ENCODE data around the gene SLC12A7.
"Not testable (repeated sequence)": the region's sequence is repeated elsewhere in the genome, so short reads cannot be mapped to it uniquely, and the experiment has no call there.

Gene SLC12A7

GRCh38 chr5:1109542-1110306, 2.1 kb downstream of the SLC12A7 start:
- no peak for DNase-seq (ENCODE audit: low read depth)

DNA sequence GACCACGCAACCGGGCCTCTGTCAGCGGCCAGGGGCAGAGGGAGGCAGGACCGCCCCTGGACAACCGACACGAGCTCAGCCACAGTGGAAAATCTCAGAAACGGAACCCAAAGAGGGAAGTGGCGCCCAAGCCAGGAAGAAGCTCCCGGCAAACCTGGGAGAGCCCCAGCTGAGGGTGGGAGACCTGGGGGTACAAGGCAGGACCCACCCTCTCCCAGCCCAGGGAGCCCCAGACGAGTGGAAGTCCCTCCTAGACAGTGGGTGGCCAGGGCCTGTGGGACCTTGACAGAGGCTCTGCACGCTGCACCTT, 3.0 kb downstream of the SLC12A7 start:
- DNase-seq (ENCODE audit: low read depth), result no peak

GRCh38 chr5:1108023-1108864, 3.6 kb downstream of the SLC12A7 start:
- no peak for DNase-seq (ENCODE audit: low read depth)

- no peak for DNase-seq (ENCODE audit: low read depth)
Measured at GRCh38 chr5:1107167-1108022, 4.5 kb downstream of the SLC12A7 start.

DNA sequence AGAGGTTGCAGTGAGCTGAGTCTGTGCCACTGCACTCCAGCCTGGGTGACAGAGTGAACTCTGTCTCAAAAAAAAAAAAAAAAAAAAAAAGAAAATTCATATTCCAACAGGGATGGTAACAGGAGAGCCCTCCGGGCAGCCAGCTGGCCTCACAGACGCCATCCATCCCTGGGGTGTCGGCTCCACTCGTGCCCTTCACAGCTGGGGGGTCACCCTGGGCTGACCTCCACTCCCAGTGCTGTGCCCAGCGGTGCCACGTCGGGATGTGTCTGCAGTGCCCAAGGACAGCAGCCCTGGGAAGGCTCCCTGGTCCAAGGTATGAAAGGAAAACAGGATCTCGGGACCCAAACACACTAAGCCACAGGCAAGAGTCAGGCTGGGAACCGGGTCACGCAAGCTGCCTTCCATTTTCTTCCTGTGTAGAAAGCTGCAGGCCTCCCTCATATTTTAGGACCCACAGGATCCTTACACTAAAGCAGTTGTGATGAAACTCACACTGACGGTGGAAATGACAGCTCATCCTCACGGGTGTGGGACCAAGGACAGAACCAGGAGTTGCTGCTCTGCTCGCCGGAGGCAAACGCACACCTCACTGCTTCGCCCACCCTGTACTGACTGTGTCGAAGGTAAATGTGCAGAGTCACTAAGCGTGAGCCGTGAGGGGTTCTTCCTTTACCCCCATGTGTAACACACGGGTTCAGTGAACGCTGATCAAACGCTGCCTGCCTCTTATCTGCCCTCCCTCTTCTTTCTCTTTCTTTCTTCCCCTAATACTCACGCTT, 5.3 kb downstream of the SLC12A7 start:
- no peak for DNase-seq (ENCODE audit: low read depth)

DNA sequence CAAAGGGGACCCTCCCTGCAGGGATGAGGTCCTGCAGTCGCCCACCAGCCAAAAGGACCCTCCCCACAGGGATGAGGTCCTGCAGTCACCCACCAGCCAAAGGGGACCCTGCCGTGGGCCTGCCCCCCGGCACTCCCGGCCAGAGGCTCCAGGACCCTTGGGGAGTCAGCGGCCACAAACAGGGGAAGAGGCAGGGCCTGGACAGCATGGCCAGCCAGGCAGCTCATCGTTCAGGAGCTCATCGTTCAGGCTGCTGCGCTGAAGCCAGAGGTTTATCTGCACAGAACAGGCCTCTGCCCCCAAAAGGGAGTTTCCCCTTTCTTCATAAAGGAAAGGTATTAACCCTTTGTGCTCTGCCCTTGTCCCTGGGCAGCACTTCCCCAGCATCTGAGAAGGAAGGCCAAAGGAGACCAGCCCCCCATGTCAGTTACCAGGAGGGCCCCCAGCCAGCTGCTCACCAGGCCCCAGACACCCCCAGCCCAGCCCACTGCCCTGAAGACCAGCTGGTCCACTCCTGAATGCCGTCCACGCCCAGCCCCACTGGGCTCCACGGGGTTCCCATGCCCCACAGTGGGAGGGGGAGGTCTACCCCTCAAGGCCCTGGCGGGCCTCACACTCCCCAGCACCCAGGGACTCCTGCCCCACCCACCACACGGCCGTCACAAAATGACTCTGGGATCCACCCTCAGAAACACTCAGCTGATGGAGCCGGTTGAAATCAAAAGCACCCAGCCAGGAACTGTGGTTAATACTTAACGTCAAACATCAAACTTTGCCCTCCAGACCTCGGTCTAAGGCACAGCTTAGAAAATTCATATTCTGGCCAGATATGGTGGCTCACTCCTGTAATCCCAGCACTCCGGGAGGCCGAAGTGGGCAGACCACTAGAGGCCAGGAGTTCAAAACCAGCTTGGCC, 6.3 kb downstream of the SLC12A7 start:
- peak; percentile 59 for DNase-seq (ENCODE audit: low read depth)

GRCh38 chr5:1104327-1105006, 7.4 kb downstream of the SLC12A7 start:
- DNase-seq (ENCODE audit: low read depth), result peak; percentile 26

DNA sequence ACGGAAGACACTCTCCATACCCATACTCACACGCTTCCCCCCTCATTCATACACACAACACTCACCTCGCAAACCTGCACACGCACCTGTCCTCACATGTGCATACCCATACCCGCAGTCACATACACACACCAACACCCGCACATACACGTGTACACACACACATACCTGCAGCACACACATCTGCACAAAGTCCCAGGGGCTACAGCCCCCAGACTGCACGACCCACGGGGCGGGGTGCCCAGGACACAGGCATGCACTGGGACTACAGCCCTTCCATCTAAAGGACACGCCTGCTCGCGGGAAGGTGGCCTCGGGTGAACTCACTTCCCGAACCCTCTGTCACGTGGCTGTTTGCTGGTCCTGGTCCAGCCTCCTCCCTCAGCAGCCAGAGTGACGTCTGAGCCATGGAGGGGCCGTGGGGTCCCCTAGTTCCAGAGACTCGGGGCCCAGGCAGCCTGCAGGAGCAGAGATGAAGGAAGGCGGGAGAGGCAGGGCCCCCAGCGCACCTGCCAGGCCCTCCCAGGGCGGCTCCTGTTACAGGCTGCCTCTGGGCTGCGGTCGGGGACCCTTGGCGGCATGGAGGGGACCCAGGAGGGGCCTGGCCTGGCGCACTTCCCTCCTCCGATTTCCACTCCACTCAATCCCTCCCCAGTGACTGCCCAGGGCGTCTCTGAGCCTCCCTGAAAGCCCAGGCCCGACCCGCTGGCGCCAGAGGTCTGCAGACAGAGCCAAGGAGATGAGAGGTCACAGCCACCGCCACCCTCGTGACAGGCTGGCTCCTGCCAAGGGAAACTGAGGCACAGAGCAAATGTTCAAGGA, 8.1 kb downstream of the SLC12A7 start:
- no peak for DNase-seq (ENCODE audit: low read depth)

GRCh38 chr5:1103093-1103492, 8.8 kb downstream of the SLC12A7 start:
- no peak for DNase-seq (ENCODE audit: low read depth)

- DNase-seq (ENCODE audit: low read depth), result no peak
Measured at GRCh38 chr5:1101961-1102713, 9.7 kb downstream of the SLC12A7 start.

DNA sequence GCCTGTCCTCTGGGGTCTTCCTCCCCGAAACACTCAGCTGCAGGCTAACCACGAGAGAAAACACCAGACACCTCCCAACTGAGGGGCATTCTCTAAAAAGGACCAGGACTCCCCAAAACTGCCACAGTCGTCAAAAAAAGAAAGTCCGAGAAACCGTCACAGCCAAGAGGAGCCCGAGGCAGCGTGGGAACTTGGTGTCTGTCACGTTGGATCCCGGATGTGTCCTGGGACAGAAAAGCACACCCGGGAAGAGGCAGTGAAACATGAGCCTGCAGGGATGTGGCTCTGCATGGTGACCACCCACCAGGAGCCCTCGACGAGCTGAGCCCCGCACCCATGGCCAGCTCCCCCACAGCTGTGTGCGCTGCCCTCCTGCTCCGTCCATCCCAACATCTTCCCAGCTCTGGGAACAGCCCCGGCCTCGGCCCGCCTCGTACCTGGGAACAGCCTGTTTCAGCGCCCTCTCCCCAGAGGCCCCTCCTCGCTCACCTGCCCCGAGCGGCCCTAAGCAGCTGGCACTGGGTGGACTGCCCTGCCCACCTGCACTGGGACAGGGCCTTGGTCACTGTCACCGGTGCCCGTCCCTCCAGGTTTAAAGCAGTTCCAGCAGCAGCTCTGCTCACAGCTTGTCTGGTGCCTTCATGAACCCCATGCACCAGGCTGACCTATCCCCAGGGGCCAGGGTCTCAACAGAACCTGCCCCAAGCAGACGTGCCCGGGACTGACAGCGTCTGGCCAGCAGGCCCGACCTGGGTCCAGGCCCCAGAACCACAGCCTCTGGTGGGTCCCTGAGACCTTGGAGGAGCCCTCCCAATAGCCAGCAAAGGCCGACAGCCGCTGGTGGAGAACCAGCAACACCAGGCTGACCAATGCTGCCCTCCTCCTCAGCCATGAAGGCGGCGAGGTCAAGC, 10.9 kb downstream of the SLC12A7 start:
- no peak for DNase-seq (ENCODE audit: low read depth)

- no peak for DNase-seq (ENCODE audit: low read depth)
Measured at GRCh38 chr5:1099926-1100663, 11.8 kb downstream of the SLC12A7 start.

GRCh38 chr5:1098986-1099597, 12.8 kb downstream of the SLC12A7 start:
- no peak for DNase-seq (ENCODE audit: low read depth)

- DNase-seq (ENCODE audit: low read depth), result not testable (repeated sequence)
Measured at GRCh38 chr5:1097988-1098385, 13.9 kb downstream of the SLC12A7 start.

DNA sequence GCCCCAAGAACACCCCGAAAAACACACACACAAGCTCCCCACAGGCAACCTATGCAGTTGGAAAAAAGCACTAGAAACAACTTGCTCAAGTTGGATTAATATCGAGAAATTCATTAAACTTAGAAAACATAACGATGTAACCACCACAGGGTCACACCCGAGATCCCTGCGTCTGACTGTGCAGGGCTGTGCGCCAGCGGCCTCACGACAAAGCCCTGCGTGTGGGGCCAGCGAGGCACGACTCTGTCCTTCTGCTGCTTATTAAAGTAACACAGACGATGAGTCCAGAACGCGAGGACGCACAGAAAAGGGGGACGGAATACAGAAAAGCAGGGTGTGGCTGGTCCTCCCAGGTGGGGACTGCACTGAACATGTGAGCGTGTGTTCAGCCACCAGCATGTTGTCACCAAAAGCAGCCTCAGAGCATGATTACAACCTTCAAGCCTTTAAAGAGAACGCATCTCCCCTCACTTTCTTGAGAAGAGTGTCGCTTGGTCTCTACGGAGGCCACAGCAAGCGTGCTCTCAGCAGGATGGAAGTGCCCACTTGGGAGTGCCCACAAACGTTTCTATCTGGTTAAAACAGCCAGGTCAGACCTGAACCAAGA, 14.4 kb downstream of the SLC12A7 start:
- DNase-seq (ENCODE audit: low read depth), result no peak

- DNase-seq (ENCODE audit: low read depth), result no peak
Measured at GRCh38 chr5:1096838-1097237, 15.0 kb downstream of the SLC12A7 start.

Data from T follicular helper cell (primary cell).